ENCODE results near the gene GPC5.

The GPC5 gene

DNA sequence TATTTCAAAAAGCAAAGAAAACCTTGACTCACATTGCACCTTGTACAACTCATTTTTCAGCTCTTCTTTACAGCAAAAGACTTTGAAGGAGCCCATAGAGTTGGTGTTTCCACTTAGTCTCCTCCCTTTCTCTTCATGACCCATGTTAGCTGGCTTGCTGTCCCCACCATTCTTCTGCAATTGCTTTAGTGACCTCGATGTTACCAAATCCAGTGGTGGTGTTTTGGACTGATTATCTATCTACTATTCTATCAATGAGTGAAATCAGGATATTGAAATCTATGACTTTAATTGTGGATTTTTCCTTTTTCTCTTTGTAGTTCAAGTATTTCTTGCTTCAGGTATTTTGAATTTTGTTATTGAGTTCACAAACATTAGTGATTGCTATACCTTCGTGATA is 197.3 kb downstream of the GPC5 start:
- no peak for ATAC-seq

DNA sequence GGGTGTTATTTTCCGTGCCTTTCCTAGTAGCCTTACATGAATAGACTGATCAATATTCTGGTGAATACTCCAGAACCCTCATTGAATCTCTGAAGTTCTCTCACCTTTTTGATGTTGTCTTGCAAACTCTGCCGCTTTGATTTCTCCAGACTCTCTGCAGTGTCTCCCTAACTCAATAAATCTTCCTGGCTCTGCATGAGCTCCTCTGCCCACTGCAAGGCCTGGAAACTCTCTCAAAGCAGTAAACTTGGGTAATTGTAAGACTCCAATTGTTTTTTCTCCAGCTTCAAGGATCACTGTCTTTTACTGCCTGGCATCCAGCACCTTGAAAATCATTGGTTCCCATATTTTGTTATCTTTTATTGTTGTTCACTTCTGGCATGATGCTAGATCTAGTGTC is 198.4 kb downstream of the GPC5 start:
- ATAC-seq, result no peak

DNA sequence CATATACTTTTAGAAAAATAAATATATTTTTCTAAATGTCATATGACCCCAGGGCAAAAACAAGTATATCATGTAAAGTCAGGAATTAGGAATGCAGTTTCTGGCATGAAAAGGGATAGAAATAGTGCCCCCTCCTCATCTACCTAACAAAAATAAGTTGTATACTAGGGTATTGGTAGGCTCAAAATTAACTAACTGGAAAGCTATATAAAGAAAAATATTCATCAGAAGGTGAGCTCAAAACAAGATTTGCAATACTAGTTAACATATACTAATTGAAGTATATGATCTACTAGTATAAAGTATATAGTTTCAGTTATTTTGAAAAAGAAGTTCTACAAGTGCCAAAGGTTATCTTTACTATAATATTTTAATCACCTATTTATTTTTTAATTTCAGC is 200.2 kb downstream of the GPC5 start:
- ATAC-seq, result no peak

DNA sequence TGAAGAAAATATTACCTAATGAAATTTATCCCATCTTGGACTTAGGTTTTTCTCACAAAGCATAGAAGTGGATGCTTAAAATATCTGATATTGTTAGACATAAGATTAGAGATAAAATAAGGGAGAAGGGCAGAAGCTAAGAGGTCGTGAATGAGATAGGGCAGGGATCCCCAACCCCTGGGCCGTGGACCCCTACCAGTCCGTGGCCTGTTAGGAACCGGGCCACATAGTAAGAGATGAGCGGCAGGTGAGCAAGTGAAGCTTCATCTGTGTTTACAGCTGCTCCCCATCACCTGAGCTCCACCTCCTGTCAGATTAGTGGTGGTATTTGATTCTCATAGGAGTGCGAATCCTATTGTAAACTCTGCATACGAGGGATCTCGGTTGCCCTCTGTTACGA is 202.9 kb downstream of the GPC5 start:
- no peak for ATAC-seq

DNA sequence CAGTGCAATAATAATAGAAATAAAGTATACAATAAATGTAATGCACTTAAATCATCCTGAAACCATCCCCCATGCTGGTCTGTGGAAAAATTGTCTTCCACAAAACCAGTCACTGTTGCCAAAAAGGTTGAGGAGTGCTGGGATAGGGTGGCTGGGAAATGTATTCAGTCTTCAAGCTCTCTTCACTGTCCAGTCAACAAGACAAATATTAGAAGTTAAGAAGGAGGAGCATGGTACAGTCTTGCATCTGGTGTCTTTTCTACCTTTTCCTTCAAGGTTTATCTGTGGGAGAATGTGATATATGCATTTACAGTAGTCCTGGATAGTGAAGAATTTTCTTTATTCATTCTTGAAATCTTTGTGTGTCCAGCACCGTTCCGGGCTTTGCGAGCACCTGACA is 203.4 kb downstream of the GPC5 start:
- no peak for ATAC-seq

DNA sequence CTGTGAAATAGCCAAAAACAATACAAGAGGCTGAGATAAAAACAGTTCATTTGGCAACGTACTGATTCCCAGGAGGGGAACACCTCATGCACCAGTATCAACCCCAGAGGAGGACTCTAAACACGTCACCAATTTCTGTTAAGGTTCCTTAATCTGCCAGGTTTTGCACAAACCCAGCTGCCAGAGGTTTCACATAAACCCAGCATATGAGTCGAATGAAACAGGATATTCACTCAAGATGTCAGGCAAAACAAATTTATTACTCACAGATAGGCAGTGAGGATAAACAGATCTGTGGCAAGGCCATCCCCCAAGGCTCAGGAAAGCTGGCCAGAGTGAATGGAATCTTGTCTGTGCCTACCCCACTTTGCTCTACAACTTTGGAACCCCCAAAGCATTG is 210.9 kb downstream of the GPC5 start:
- ATAC-seq, result no peak

DNA sequence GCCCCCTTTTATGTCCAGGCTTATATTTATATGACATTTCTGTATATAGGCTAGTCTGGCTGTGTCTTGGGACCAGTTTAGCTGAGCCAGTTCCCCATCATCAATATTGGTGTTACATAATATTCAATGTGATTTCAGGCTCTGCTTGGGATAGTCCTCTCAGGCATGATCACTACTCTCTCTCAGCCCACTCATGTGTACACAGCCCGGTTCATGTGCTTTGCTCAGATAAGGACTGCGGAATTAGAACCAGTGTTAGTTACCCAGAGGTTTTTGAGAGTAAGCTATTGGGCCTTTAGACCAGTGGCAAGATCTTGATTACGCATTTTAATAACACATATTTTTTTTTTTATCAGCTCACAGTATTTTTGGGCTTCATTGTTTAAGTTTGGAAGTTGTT is 219.9 kb downstream of the GPC5 start:
- ATAC-seq, result no peak

DNA sequence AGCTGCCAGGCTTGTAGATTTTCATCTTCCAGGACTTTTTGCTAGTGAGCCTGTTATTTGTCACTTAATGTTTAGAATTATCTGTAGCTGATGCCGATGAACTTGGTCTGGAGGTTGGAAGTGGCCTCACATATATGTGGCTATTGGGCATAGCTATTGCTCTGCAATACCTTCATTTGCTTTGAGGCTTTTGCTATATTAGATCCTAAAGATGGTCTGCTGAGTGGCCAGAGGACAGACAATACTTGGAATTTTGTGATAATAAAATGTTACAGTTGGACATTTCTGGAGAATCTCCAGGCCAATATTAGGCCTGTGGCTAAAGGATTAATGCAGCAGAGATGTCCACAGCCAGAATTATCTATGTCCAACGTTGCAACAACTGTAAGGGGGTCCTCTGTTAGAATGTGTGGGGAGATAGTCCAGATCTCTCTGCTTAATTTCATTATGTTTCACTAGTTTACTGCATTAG is 222.3 kb downstream of the GPC5 start:
- no peak for ATAC-seq

DNA sequence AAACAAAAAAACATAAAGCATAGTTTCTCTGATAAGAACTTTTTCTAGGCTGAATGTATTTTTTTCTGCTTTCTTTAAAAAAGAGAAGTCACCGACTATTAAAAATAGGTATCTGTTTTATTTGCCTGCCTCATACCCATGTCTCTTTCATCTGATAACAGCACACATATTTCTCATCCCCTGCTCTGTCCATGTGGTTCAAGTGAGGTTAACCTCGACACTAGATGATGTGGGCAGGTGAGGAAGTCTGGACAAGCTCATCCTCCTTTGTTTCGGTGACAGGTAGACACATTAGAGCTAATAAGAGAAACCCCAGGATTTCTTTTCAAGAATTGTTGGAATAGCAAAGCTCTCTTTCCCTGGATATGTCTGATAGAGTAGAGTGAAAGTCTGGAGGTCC is 222.7 kb downstream of the GPC5 start:
- no peak for ATAC-seq

DNA sequence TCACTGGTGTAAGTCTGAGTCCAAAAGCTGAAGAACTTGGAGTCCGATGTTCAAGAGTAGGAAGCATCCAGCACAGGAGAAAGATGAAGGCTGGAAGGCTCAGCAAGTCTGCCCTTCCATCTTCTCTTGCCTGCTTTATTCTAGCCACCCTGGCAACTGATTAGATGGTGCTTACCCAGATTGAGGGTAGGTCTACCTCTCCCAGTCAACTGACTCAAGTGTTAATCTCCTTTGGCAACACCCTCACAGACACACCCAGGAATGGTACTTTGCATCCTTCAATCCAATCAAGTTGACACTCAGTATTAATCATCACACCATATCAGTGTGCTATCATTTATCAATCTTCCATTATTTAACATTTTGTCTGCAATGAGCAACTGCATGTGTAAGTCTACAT is 223.5 kb downstream of the GPC5 start:
- ATAC-seq, result no peak

DNA sequence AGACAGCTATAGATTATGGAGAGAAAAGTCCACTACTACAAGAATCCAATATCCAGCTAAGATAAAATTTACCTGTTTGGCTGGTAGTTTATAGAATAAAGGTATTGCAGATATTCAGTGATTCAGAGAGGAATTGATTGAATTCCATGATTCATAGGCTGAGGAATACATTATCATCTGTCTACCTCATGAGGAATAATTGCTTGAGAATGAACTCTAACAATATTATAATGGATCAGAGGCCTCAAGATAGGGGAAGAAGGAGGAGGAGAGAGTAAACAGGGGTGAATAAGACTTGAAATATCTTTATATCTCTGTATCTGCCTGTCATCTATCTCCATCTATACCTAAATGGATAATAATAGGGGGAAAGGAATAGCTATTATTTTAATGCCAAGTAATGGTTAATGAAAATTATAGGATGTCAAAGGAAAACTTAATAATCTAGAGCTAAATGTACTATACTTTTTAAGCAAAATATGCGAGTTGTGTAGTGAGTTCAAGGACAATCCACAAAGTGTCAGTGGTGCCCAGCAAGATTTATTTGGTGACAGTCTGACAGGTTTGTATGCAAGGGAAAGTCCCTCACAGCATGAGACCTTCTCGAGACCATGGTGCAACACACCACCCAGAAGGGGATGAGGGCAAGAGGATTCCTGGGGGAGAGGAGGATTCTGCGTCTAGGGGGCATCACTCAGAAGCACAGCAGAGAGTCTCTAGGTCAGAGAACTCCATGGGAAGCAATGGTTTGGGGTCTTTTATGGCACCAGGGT is 224.5 kb downstream of the GPC5 start:
- no peak for ATAC-seq

DNA sequence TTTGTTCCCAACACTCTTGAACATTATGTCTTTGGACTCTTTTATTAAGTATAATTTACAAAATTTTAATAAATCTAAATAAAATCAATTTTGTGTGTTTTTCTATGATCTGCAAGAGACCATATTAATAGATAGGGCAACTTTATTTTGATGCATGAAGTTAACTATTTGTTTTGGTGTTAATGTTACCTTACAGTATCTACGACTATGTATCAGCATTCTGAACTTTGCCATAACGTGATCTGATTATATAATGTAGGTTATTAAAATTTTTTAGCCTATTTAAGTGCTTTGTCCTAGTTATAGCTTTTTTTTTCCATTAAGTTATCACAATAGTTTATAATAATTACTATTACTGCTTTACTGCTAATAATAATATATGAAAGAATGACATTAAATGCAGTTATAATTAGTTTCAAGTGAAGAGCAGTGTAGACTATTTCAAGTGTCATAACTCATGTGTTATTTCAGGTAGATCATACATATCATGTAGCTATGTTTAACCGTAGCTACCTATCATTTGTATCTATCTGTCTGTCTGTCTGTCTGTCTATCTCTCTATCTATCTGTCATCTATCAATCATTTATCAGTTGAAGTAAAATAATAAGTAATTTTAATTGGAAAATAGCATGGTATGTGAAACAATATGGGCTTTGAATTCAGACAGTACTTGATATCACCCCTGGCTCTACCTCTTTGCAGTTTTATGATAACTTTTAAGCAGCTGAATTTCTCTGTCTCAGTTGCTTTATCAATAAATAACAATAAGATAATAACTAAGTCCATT is 229.7 kb downstream of the GPC5 start:
- ATAC-seq, result no peak

DNA sequence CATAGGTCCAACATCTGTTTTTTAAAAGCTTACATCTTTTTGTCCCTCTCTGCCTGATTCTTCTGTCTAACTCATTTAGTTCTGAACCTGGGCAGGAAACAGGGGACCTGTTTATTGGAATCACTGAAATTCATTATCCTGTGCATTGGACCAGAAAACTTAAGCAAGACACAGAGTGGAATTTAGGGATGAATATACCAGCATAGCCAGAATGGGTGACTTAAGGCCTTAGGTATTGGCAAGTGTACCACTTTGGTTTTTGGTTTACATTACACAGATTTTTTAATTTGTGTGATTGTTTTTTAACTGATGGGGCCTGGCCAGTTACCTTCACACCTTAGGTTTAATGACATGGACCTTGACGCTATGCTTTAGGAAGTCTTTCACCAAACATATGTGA is 232.5 kb downstream of the GPC5 start:
- ATAC-seq, result no peak

DNA sequence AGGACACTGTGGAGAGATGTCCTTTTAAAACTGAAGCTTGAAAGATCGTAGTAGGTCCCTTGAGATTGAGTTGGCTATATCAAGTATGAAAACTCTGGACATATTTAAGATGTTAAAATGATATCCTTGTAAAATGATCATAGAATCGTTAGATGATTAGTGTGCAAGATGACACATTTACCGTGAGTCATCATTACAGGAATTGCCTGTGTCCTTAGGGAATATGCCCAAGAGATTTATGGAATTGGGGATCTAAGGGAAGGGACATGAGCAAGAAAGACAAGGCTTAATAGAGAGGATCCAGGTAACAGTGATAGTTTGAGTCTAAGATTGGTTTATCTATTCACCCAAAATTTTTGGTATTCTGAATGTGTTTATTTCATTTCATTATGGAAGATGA is 233.7 kb downstream of the GPC5 start:
- no peak for ATAC-seq

DNA sequence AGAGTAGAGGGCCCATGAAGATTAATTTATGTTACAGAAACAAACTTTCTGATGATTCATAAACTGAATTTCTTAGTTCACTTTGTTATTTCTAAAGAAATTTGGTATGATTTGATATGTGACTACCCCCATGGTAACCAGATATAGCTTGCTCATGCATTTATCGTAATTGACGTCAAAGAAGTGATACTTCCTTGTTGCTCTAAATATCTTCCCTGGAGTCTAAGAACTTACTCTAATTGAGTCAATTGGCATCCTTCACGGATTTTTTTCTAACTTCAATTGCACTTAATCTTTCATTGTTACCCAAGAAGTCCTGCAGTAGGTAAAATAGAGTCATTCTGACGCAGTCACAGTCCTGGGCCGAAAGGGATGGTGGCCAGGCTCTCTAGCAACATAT is 240.9 kb downstream of the GPC5 start:
- ATAC-seq, result no peak

DNA sequence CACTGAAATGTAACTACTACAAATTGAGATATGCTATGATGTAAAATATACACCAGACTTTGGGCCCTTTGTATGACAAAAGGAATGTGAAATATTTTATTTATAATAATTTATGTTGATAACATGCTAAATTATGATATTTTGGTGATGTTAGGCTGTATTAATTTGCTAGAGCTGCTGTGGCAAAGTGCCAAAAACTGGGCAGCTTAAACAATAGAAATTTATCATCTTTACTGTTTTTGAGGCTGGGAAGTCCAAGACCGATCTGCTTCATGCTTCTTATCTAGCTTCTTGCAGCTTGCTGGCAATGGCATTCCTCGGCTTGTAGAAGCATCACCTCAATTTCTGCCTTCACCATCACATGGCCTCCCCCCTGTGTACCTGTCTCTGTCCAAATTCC is 245.0 kb downstream of the GPC5 start:
- no peak for ATAC-seq

DNA sequence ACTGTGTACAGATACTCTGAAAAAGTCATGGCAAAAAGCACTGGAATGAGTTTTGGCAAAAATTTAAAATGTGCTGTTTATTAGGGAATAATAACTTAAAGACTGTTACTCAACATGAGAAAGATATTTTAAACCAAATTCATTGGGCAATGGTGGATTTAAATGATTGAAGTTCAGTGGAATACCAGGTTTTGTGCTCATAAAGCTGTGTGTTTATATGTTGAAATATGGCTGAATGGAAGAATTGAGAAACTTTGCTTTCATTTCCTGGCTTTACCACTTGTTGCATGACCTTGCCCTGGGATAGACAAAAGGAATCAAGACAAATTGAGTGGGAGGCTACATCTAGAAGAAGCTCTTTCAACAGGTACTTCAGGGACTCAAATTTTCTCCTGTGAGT is 246.4 kb downstream of the GPC5 start:
- ATAC-seq, result no peak

DNA sequence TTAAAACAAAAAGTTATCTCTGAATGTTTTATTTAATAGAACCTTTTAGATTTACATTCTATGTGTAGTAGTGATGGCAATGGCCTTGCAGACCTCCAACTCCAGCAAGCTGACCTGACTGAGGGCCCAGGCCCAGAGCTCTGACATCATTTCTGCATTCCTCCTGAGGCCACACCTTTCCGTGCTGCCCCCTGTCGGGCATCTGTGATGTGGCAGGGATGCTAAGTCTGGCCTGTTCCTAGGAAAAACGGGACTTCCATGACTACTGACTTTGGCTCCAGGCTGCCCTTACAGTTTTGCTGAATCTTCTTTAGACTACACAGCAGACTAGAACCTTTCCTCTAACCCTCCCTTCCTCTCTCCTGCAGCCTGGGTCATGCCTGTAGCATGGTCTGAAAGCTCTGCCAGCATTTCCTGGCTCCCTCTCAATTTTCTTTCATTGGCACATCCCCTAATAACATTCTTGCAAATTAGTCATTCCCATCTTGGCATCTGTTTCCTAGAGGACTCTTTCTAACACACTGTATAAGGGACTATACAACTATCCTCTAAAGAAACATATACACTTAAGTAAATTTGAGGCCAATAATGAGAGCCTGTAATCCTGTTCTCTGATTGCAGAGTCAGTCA is 249.1 kb downstream of the GPC5 start:
- no peak for ATAC-seq

DNA sequence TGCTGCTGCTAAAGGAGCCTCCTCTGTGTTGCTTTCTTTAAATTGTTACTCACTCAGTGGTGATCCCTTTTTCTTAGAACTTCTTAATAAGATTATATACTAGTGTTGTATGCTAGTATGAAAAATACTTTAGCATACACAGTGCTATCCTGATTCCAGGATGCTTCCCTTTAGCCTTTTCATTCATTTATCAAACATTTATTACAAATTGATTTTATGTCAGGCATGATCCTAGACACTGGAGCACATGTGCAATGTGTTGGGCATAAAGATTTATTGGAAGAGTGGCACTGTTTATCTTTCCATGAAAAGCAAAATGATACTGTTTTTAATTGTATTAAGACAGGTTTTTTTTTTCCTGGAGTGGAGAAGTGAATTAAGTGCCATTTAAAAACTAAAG is 249.6 kb downstream of the GPC5 start:
- no peak for ATAC-seq

DNA sequence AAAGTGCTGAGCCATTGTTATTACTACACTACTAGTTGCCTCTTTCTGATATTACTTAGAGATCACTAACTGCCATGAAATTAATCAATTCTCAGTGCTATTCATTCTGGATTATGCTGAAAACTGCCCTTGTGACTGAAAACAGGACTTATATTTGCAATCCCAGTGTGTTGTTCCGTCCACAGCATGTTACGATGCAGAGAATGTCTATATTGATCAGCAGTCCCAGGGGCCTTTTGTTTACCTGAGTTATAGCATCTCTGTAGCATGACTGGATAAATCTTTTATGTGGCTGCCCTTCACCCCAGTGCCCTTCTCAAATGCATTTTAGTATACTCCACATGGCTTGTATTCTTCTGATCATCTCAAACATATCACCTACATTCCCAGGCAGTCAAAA is 251.0 kb downstream of the GPC5 start:
- no peak for ATAC-seq

DNA sequence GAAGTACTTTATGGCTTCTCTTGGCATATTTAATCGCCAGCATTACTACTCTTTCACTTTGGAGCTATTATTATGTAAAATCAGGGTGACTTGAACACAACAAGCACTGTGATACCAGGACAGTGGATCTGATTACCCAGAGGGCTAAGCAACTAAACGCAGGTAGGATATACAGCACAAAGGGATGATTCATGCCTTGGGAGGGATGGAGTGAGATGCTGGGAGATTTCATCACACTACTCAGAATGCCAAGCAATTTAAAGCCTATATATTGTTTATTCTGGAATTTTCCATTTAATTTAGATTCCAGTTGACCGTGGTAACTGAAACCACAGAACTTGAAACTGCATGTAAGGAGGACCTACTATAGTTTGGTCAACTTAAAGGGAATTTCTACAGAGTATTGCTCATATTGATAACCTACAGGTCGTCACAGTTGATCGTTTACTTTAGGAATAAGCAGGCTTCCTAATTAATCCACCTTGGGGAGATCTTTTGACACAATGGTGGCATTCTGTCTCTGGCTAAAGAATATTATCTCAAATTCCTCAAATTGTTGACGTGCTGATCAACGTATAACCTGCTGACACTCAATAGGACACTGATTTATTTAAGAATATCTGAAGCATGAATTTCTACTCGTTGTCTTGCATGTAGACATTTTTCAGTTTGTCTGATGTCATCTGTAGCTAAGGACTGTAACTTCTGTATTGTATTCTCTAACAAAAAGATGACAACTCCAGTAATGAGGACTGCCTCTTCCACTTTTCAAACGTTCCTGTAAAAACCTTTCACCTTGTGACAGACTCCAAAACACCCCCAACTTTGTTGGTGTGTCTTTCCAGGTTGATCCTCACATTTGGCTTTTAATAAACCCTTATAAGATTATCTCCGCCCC is 254.2 kb downstream of the GPC5 start:
- no peak for ATAC-seq

DNA sequence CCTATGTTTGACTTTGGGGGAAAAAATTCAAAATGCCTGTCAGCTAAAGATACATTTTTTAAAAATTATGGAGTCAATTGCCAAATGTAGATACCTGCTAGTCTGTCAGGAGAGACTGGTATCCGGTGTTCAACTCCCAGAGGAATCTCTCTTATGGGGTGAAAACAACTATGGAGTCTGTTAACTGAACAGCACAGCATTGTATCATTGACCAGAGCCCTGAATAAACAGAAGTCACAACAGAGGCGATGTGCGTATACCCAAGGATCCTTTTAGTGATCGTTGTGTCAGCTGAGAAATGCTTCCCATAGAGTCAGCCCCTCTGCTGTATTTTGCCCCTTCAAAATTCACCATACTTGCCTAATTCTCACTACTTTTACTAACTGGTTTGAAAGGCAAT is 257.3 kb downstream of the GPC5 start:
- ATAC-seq, result no peak

DNA sequence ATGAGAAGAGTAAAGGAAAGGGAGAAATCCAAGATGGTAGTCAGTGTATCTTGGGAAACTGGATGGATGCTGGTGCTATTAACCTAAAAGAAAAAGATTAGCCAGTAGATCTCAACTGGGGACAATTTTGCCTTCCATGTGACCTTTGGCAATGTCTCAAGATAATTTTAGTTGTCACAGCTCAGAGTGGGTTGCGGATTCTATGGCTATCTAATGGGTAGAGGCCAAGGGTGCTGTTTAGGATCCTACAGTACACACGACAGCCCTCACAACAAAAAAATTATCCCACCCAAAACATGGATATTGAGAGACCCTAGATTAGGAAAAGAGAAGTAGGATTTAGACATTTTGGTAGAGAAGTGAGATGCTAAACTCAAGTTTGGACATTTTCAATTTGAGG is 258.9 kb downstream of the GPC5 start:
- ATAC-seq, result no peak
